ENCODE results near the gene PEX7.

Gene PEX7

GRCh38 chr6:136775548-136775947, 46.8 kb upstream of the PEX7 start:
- no peak for DNase-seq
- TF ChIP-seq CTCF (IDR thresholded peaks at IDR 0.05; ENCODE audit: low read depth, low read length), result no peak
- H3K4me1 ChIP-seq, result peaks cover 4% of the 10 kb centered on the region; the same call in 1 of the 2 replicates

GRCh38 chr6:136777651-136778050, 44.7 kb upstream of the PEX7 start:
- DNase-seq, result no peak
- H3K27me3 ChIP-seq, result no peaks in the 10 kb centered on the region
- no peaks in the 10 kb centered on the region for H3K36me3 ChIP-seq
- H3K9me3 ChIP-seq, result no peaks in the 10 kb centered on the region
- TF ChIP-seq CTCF (IDR thresholded peaks at IDR 0.05; ENCODE audit: low read depth, low read length), result no peak
- H3K4me3 ChIP-seq (ENCODE audit: low read depth, low read length), result no peak overlapping the region
- peaks cover 4% of the 10 kb centered on the region; the same call in 1 of the 2 replicates for H3K4me1 ChIP-seq

More at GRCh38 chr6:136775548-136775947, 46.8 kb upstream of the PEX7 start:
- Histone ChIP-seq H3K36me3 (no peaks in the 10 kb centered on the region), H3K4me3 (ENCODE audit: low read depth, low read length) (no peak overlapping the region), H3K27me3 (no peaks in the 10 kb centered on the region), H3K9me3 (no peaks in the 10 kb centered on the region)

GRCh38 chr6:136779682-136780081, 42.7 kb upstream of the PEX7 start:
- no peaks in the 10 kb centered on the region for H3K9me3 ChIP-seq
- H3K27me3 ChIP-seq, result no peaks in the 10 kb centered on the region
- H3K4me1 ChIP-seq, result peaks cover 4% of the 10 kb centered on the region
- no peak for TF ChIP-seq CTCF (IDR thresholded peaks at IDR 0.05; ENCODE audit: low read depth, low read length)
- H3K36me3 ChIP-seq, result no peaks in the 10 kb centered on the region; the same call in 1 of the 2 replicates
- no peak for DNase-seq
- H3K4me3 ChIP-seq (ENCODE audit: low read depth, low read length), result no peak overlapping the region

GRCh38 chr6:136780972-136781371, 41.4 kb upstream of the PEX7 start:
- DNase-seq, result no peak
- Histone ChIP-seq H3K4me1 (peaks cover 4% of the 10 kb centered on the region), H3K4me3 (ENCODE audit: low read depth, low read length) (no peak overlapping the region)

GRCh38 chr6:136782021-136782770, 40.2 kb upstream of the PEX7 start:
- Histone ChIP-seq H3K27me3 (no peaks in the 10 kb centered on the region), H3K36me3 (no peaks in the 10 kb centered on the region; the same call in 1 of the 2 replicates), H3K9me3 (no peaks in the 10 kb centered on the region), H3K4me1 (peaks cover 4% of the 10 kb centered on the region), H3K4me3 (ENCODE audit: low read depth, low read length) (no peak overlapping the region)
- DNase-seq, result no peak
- TF ChIP-seq CTCF (IDR thresholded peaks at IDR 0.05; ENCODE audit: low read depth, low read length), result no peak

More at GRCh38 chr6:136780972-136781371, 41.4 kb upstream of the PEX7 start:
- Histone ChIP-seq H3K36me3 (no peaks in the 10 kb centered on the region; the same call in 1 of the 2 replicates), H3K27me3 (no peaks in the 10 kb centered on the region), H3K9me3 (no peaks in the 10 kb centered on the region)
- no peak for TF ChIP-seq CTCF (IDR thresholded peaks at IDR 0.05; ENCODE audit: low read depth, low read length)

GRCh38 chr6:136783021-136783420, 39.4 kb upstream of the PEX7 start:
- Histone ChIP-seq H3K4me1 (peaks cover 4% of the 10 kb centered on the region), H3K36me3 (no peaks in the 10 kb centered on the region; the same call in 1 of the 2 replicates), H3K27me3 (no peaks in the 10 kb centered on the region), H3K4me3 (ENCODE audit: low read depth, low read length) (no peak overlapping the region), H3K9me3 (no peaks in the 10 kb centered on the region)
- no peak for DNase-seq
- TF ChIP-seq CTCF (IDR thresholded peaks at IDR 0.05; ENCODE audit: low read depth, low read length), result no peak
